Lower leg skin (tissue), 3 donors: ENCODE measurements around the gene ERCC6.

Experiments
- CTCF ChIP-seq, 3 donors: fragments of 450-650 bp; IDR thresholded peaks; one replicate each; pipeline ENCODE4 v1.5.1; 2016; ENCODE audit warnings: antibody characterized with exemption in 3 of 3, mild to moderate bottlenecking in 3 of 3, moderate library complexity in 2 of 3
- POLR2A ChIP-seq, 2 donors: fragments of 450-650 bp; IDR thresholded peaks; one replicate each; pipeline ENCODE4 v1.6.1; 2016 to 2017; ENCODE audit warnings: antibody characterized with exemption in 2 of 2, mild to moderate bottlenecking in 1 of 2, moderate library complexity in 1 of 2

GRCh38 chr10:49474901-49475300, 64.0 kb downstream of the ERCC6 start:
- no peak for TF ChIP-seq CTCF (IDR thresholded peaks at IDR 0.05)
- no peak for TF ChIP-seq POLR2A (IDR thresholded peaks at IDR 0.05)
